ENCODE data around the gene CDKN2A.
A peak's percentile ranks its signal among the peaks of the same experiment; 100 is the strongest.

Gene CDKN2A

GRCh38 chr9:21993893-21994555 lies at the start of gene CDKN2A:
CDKN2A (minus strand) TSS chr9:21994392.
- no peak for DNase-seq (ENCODE audit: low read depth in 2 of 3, low spot score in 2 of 3)

GRCh38 chr9:22043928-22044327 lies 49.7 kb upstream of the CDKN2A start:
- no peak for DNase-seq (ENCODE audit: low read depth in 2 of 3, low spot score in 2 of 3)

GRCh38 chr9:22041775-22042174 lies 47.6 kb upstream of the CDKN2A start:
- no peak for DNase-seq (ENCODE audit: low read depth in 2 of 3, low spot score in 2 of 3)

GRCh38 chr9:22041344-22041743 lies 47.2 kb upstream of the CDKN2A start:
- DNase-seq (ENCODE audit: low read depth in 2 of 3, low spot score in 2 of 3) = no peak

GRCh38 chr9:22040760-22041159 lies 46.6 kb upstream of the CDKN2A start:
- no peak for DNase-seq (ENCODE audit: low read depth in 2 of 3, low spot score in 2 of 3)

GRCh38 chr9:22039258-22039657 lies 45.1 kb upstream of the CDKN2A start:
- DNase-seq (ENCODE audit: low read depth in 2 of 3, low spot score in 2 of 3) = no peak

GRCh38 chr9:22037954-22038690 lies 43.9 kb upstream of the CDKN2A start:
- DNase-seq (ENCODE audit: low read depth in 2 of 3, low spot score in 2 of 3) = no peak

- no peak for DNase-seq (ENCODE audit: low read depth in 2 of 3, low spot score in 2 of 3)
These were observed 42.9 kb upstream of the CDKN2A start for GRCh38 chr9:22036866-22037626.

GRCh38 chr9:22035591-22036011 lies 41.4 kb upstream of the CDKN2A start:
- no peak for DNase-seq (ENCODE audit: low read depth in 2 of 3, low spot score in 2 of 3)

GRCh38 chr9:22033012-22033630 lies 38.9 kb upstream of the CDKN2A start:
- DNase-seq (ENCODE audit: low read depth in 2 of 3, low spot score in 2 of 3) = no peak

GRCh38 chr9:22031655-22032411 lies 37.6 kb upstream of the CDKN2A start:
- DNase-seq (ENCODE audit: low read depth in 2 of 3, low spot score in 2 of 3) = no peak

GRCh38 chr9:22030101-22030598 lies 36.0 kb upstream of the CDKN2A start:
- no peak for DNase-seq (ENCODE audit: low read depth in 2 of 3, low spot score in 2 of 3)

- no peak for DNase-seq (ENCODE audit: low read depth in 2 of 3, low spot score in 2 of 3)
These were observed 35.0 kb upstream of the CDKN2A start for GRCh38 chr9:22029231-22029630.

GRCh38 chr9:22028394-22028793 lies 34.2 kb upstream of the CDKN2A start:
- DNase-seq (ENCODE audit: low read depth in 2 of 3, low spot score in 2 of 3) = no peak

GRCh38 chr9:22026696-22027095 lies 32.5 kb upstream of the CDKN2A start:
- DNase-seq (ENCODE audit: low read depth in 2 of 3, low spot score in 2 of 3) = no peak

- no peak for DNase-seq (ENCODE audit: low read depth in 2 of 3, low spot score in 2 of 3)
These were observed 28.2 kb upstream of the CDKN2A start for GRCh38 chr9:22022396-22022795.

GRCh38 chr9:22010866-22011625 lies 16.9 kb upstream of the CDKN2A start:
- no peak for DNase-seq (ENCODE audit: low read depth in 2 of 3, low spot score in 2 of 3)

- no peak for DNase-seq (ENCODE audit: low read depth in 2 of 3, low spot score in 2 of 3)
These were observed 15.3 kb upstream of the CDKN2A start for GRCh38 chr9:22009506-22009867.

- DNase-seq (ENCODE audit: low read depth in 2 of 3, low spot score in 2 of 3) = peak in 2 of 3 experiments; percentile 51 to 57
These were observed 14.7 kb upstream of the CDKN2A start, which contains the start of gene CDKN2B for GRCh38 chr9:22008717-22009505. CDKN2B (minus strand) TSS chr9:22009305; CDS start chr9:22008953, 352 bp downstream.

All from activated CD8-positive, alpha-beta memory T cell treated with anti-CD3 and anti-CD28 coated beads for 48 hours (primary cell).